ENCODE data around the gene UGCG. TPM values are rescaled to one million over a fixed set of nuclear protein-coding genes. Genes with fewer than 3 reads are reported as not detected.

UGCG gene
- total RNA-seq, 1 experiment from 2014 or later = 32.6 TPM

DNA sequence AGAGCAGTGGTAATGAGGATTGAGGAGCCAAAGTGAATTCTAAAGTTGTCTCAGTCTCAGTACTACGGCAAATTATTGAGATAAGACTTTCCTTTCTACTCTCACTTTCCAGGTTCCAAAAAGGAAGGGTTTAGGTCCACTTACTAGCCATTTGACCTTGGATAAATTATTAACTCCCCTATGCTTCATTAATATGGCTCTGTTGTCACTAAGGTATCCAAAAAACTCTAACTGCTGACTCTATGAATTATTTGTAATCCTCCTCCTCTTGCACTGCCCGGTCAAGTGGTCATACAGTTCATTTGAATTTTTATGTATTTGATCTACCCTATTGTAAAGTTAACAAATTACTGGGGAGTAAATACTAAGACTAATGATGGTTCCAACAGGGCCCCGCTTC lies 17.7 kb upstream of the UGCG start:
- Histone ChIP-seq H3K9me2 (ENCODE audit: insufficient read depth) (no peaks in the 10 kb centered on the region), H3K9me3 (ENCODE audit: control insufficient read depth in 1 of 2, insufficient read depth in 1 of 2, low read depth in 1 of 2, low read length in 2 of 2) (peaks cover 0 to 8% of the 10 kb centered on the region in 2 experiments; a peak in 1 of 4 replicates), H3K9ac (ENCODE audit: low read length) (no peak overlapping the region), H3K27ac (ENCODE audit: low read depth, low read length) (no peak overlapping the region), H2AFZ (ENCODE audit: low read depth, low read length, poor library complexity, severe bottlenecking) (no peak overlapping the region), H3K4me1 (ENCODE audit: control insufficient read depth in 1 of 2, insufficient read depth in 2 of 2, low read length in 2 of 2) (no peaks in the 10 kb centered on the region), H3K79me2 (ENCODE audit: insufficient read depth, low read length) (no peaks in the 10 kb centered on the region), H3K4me2 (ENCODE audit: low read length) (no peak overlapping the region), H4K20me1 (ENCODE audit: insufficient read depth) (no peaks in the 10 kb centered on the region), H3K27me3 (ENCODE audit: insufficient read depth, low read length) (no peaks in the 10 kb centered on the region), H3K4me3 (replicated peaks in 1 of 2; ENCODE audit: low read depth in 1 of 2, low read length in 2 of 2) (no peak overlapping the region), H3K36me3 (ENCODE audit: control insufficient read depth in 1 of 2, insufficient read depth in 2 of 2, low read length in 2 of 2) (no peaks in the 10 kb centered on the region)
- ChIA-PET POLR2A (no interaction called here), CTCF (no interaction called here), RAD21 (ENCODE audit: low non-redundant PET in 1 of 2, low total read pairs in 2 of 2, uncharacterized antibody in 2 of 2, unreplicated experiment in 2 of 2) (no interaction called here)
- TF ChIP-seq FOSL1 (IDR thresholded peaks at IDR 0.05; ENCODE audit: low read depth) (no peak), TCF7L2 (IDR thresholded peaks at IDR 0.05; ENCODE audit: borderline replicate concordance, extremely low read depth, insufficient read depth, insufficient read length) (no peak), CEBPB (IDR thresholded peaks at IDR 0.05; ENCODE audit: low read depth) (no peak), RAD21 (IDR thresholded peaks at IDR 0.05; ENCODE audit: low read depth) (no peak), SIN3A (IDR thresholded peaks at IDR 0.05; ENCODE audit: low read depth) (no peak), ZNF274 (IDR thresholded peaks at IDR 0.05; ENCODE audit: low read depth, low read length) (no peak)
- TF ChIP-seq, protein P1, sequence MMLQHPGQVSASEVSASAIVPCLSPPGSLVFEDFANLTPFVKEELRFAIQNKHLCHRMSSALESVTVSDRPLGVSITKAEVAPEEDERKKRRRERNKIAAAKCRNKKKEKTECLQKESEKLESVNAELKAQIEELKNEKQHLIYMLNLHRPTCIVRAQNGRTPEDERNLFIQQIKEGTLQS (IDR thresholded peaks at IDR 0.05) = no peak
- no peak for DNase-seq (ENCODE audit: low read depth, low spot score)
- ATAC-seq = no peak
- intact Hi-C loops (cut with micrococcal nuclease) = no loop called here
- no TSS peak for BruUV-seq (replicated peaks)

DNA sequence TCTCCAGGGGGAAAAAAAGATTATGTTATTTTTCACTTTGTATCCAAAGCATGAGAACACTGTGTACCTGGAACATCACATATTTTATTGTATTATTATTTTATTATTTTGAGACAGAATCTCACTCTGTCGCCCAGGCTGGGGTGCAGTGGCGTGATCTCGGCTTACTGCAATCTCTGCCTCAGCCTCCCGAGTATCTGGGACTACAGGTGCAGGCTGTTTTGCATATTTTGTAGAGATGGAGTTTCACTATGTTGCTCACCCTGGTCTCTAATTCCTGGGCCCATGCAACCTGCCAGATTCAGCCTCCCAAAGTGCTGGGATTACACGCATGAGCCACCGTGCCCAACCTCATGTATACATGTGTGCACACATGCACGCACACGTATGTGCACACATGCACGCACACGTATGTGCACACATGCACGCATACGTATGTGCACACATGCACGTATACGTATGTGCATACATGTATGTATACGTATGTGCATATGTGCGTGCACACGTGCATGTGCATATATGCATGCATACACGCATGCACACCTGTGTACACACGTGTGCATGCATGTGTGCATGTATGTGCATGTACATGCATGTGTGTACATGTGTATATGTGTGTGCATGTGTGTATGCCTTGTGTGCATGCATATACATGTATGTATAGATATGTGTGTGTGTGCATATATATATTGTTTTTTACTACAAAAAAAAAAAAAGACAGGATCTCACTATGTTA lies 9.5 kb upstream of the UGCG start:
- no TSS peak for BruUV-seq (replicated peaks)
- TF ChIP-seq POLR2AphosphoS5 (IDR thresholded peaks at IDR 0.05; ENCODE audit: low read depth, low read length) (no peak), ZNF274 (IDR thresholded peaks at IDR 0.05; ENCODE audit: low read depth, low read length) (no peak), POLR2A (IDR thresholded peaks at IDR 0.05; ENCODE audit: borderline replicate concordance, extremely low read depth, insufficient read depth, insufficient read length) (no peak), EGR1 (IDR thresholded peaks at IDR 0.05; ENCODE audit: low read depth) (no peak), ELF1 (IDR thresholded peaks at IDR 0.05; ENCODE audit: borderline replicate concordance, low read depth) (no peak), CBX3 (IDR thresholded peaks at IDR 0.05; ENCODE audit: low read depth) (no peak), TCF7L2 (IDR thresholded peaks at IDR 0.05; ENCODE audit: borderline replicate concordance, extremely low read depth, insufficient read depth, insufficient read length) (no peak), YY1 (IDR thresholded peaks at IDR 0.05; ENCODE audit: extremely low read depth, insufficient replicate concordance, low read depth, low read length) (no peak), FOSL1 (IDR thresholded peaks at IDR 0.05; ENCODE audit: low read depth) (no peak), RAD21 (IDR thresholded peaks at IDR 0.05; ENCODE audit: low read depth) (no peak), JUND (IDR thresholded peaks at IDR 0.05) (no peak), EZH2phosphoT487 (IDR thresholded peaks at IDR 0.05; ENCODE audit: borderline replicate concordance) (no peak), SP1 (IDR thresholded peaks at IDR 0.05; ENCODE audit: low read depth) (no peak), SRF (IDR thresholded peaks at IDR 0.05; ENCODE audit: low read depth) (no peak)
- TF ChIP-seq, protein P2, sequence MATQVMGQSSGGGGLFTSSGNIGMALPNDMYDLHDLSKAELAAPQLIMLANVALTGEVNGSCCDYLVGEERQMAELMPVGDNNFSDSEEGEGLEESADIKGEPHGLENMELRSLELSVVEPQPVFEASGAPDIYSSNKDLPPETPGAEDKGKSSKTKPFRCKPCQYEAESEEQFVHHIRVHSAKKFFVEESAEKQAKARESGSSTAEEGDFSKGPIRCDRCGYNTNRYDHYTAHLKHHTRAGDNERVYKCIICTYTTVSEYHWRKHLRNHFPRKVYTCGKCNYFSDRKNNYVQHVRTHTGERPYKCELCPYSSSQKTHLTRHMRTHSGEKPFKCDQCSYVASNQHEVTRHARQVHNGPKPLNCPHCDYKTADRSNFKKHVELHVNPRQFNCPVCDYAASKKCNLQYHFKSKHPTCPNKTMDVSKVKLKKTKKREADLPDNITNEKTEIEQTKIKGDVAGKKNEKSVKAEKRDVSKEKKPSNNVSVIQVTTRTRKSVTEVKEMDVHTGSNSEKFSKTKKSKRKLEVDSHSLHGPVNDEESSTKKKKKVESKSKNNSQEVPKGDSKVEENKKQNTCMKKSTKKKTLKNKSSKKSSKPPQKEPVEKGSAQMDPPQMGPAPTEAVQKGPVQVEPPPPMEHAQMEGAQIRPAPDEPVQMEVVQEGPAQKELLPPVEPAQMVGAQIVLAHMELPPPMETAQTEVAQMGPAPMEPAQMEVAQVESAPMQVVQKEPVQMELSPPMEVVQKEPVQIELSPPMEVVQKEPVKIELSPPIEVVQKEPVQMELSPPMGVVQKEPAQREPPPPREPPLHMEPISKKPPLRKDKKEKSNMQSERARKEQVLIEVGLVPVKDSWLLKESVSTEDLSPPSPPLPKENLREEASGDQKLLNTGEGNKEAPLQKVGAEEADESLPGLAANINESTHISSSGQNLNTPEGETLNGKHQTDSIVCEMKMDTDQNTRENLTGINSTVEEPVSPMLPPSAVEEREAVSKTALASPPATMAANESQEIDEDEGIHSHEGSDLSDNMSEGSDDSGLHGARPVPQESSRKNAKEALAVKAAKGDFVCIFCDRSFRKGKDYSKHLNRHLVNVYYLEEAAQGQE (IDR thresholded peaks at IDR 0.05; ENCODE audit: low read depth) = no peak
- TF ChIP-seq, protein P1 (IDR thresholded peaks at IDR 0.05) = no peak

More for the DNA sequence above, 9.5 kb upstream of the UGCG start:
- Histone ChIP-seq H3K27me3 (ENCODE audit: insufficient read depth, low read length) (no peaks in the 10 kb centered on the region), H2AFZ (ENCODE audit: low read depth, low read length, poor library complexity, severe bottlenecking) (no peak overlapping the region), H3K4me2 (ENCODE audit: low read length) (no peak overlapping the region), H3K27ac (ENCODE audit: low read depth, low read length) (no peak overlapping the region), H3K79me2 (ENCODE audit: insufficient read depth, low read length) (no peaks in the 10 kb centered on the region), H3K36me3 (ENCODE audit: control insufficient read depth in 1 of 2, insufficient read depth in 2 of 2, low read length in 2 of 2) (no peaks in the 10 kb centered on the region), H3K4me3 (replicated peaks in 1 of 2; ENCODE audit: low read depth in 1 of 2, low read length in 2 of 2) (no peak overlapping the region), H3K4me1 (ENCODE audit: control insufficient read depth in 1 of 2, insufficient read depth in 2 of 2, low read length in 2 of 2) (peaks cover 9 to 13% of the 10 kb centered on the region in 2 experiments; a peak in 3 of 4 replicates), H4K20me1 (ENCODE audit: insufficient read depth) (no peaks in the 10 kb centered on the region), H3K9ac (ENCODE audit: low read length) (no peak overlapping the region), H3K9me3 (ENCODE audit: control insufficient read depth in 1 of 2, insufficient read depth in 1 of 2, low read depth in 1 of 2, low read length in 2 of 2) (no peaks in the 10 kb centered on the region), H3K9me2 (ENCODE audit: insufficient read depth) (no peaks in the 10 kb centered on the region)
- ATAC-seq (no peak), DNase-seq (ENCODE audit: low read depth, low spot score) (no peak)
- RAD21 ChIA-PET (ENCODE audit: low non-redundant PET in 1 of 2, low total read pairs in 2 of 2, uncharacterized antibody in 2 of 2, unreplicated experiment in 2 of 2) = no interaction called here
- CTCF ChIA-PET = no interaction called here
- intact Hi-C loops (cut with micrococcal nuclease) = no loop called here
- POLR2A ChIA-PET = no interaction called here
